GM21825 (cell line): ENCODE measurements around the gene HPCAL1.
"Not testable (repeated sequence)": the region's sequence is repeated elsewhere in the genome, so short reads cannot be mapped to it uniquely, and the experiment has no call there.

Experiments used
- ATAC-seq: cut with Tn5 transposase; IDR thresholded peaks from one replicate; pipeline ENCODE4 v1.9.1; 2021; ENCODE audit warnings: mild to moderate bottlenecking, moderate library complexity; ENCODE audit not compliant: unreplicated experiment

The HPCAL1 gene

GRCh38 chr2:10433947-10434885 is 131.5 kb downstream of the HPCAL1 start:
- ATAC-seq: no peak

GRCh38 chr2:10434886-10435819 is 132.4 kb downstream of the HPCAL1 start:
- ATAC-seq: no peak

GRCh38 chr2:10435820-10436204 is 133.1 kb downstream of the HPCAL1 start:
- no peak for ATAC-seq

- ATAC-seq: no peak
These were observed 133.9 kb downstream of the HPCAL1 start for GRCh38 chr2:10436583-10437110.

GRCh38 chr2:10437806-10438205 is 135.1 kb downstream of the HPCAL1 start:
- ATAC-seq: no peak

GRCh38 chr2:10438688-10439087 is 136.0 kb downstream of the HPCAL1 start:
- ATAC-seq: no peak

- no peak for ATAC-seq
These were observed 136.6 kb downstream of the HPCAL1 start for GRCh38 chr2:10439185-10439879.

- ATAC-seq: no peak
These were observed 137.3 kb downstream of the HPCAL1 start for GRCh38 chr2:10439971-10440370.

GRCh38 chr2:10440736-10441135 is 138.0 kb downstream of the HPCAL1 start:
- ATAC-seq: no peak

- no peak for ATAC-seq
These were observed 139.2 kb downstream of the HPCAL1 start for GRCh38 chr2:10441948-10442347.

- not testable (repeated sequence) for ATAC-seq
These were observed 139.9 kb downstream of the HPCAL1 start for GRCh38 chr2:10442469-10443126.

GRCh38 chr2:10444463-10444862 is 141.8 kb downstream of the HPCAL1 start:
- ATAC-seq: no peak

- ATAC-seq: no peak
These were observed 143.9 kb downstream of the HPCAL1 start for GRCh38 chr2:10446631-10447030.

- ATAC-seq: peak; percentile 23
These were observed 144.7 kb downstream of the HPCAL1 start for GRCh38 chr2:10447300-10447894.

- peak; percentile 66 for ATAC-seq
These were observed 145.3 kb downstream of the HPCAL1 start, which contains the start of gene ODC1 for GRCh38 chr2:10447895-10448575. TSS of gene ODC1 (minus strand) at chr2:10448327. CDS start at chr2:10445032, 3,295 bp downstream.

- ATAC-seq: peak; percentile 61
These were observed 146.1 kb downstream of the HPCAL1 start for GRCh38 chr2:10448576-10449485.

GRCh38 chr2:10449486-10449831 is 146.8 kb downstream of the HPCAL1 start:
- no peak for ATAC-seq
